ENCODE measurements around the gene SFXN5.

- TF ChIP-seq POLR2A (IDR thresholded peaks at IDR 0.05), result no peak
- TF ChIP-seq CTCF (IDR thresholded peaks at IDR 0.05), result no peak
- TF ChIP-seq POLR2AphosphoS5 (IDR thresholded peaks at IDR 0.05), result no peak
- no peak for TF ChIP-seq EP300 (IDR thresholded peaks at IDR 0.05)
Observed at GRCh38 chr2:72988041-72988440, 83.5 kb downstream of the SFXN5 start.
